Activated CD4-positive, alpha-beta memory T cell treated with anti-CD3 and anti-CD28 coated beads, Interleukin-2, amount 10 ng/mL, durations not matched to agents 7 days and 5 days (primary cell): ENCODE data around the gene INPP5A. TPM values are rescaled to one million over a fixed set of nuclear protein-coding genes. Genes with fewer than 3 reads are reported as not detected.

ENCODE experiments used
- CTCF ChIA-PET: fragments of 350-600 bp; sonication (Branson Sonifier 250); formaldehyde crosslinking; loops from one replicate; lab custom pipeline; 2021; ENCODE audit warnings: antibody characterized with exemption, inconsistent platforms; lab: Charles Lee
- POLR2A ChIA-PET: fragments of 350-600 bp; sonication (Branson Sonifier 250); formaldehyde crosslinking; loops from one replicate; lab custom pipeline; 2021; ENCODE audit warnings: antibody characterized with exemption; lab: Charles Lee
- DNase-seq: peaks from one replicate; pipeline ENCODE4 v3.0.0-alpha.2; 2020
- H3K27ac Mint-ChIP-seq: one replicate; pipeline ENCODE4 v1.8.0; 2021; ENCODE audit warnings: mild to moderate bottlenecking, mixed read lengths
- H3K27me3 Mint-ChIP-seq: one replicate; pipeline ENCODE4 v1.8.0; 2021; ENCODE audit warnings: mixed read lengths
- H3K36me3 Mint-ChIP-seq: one replicate; pipeline ENCODE4 v1.8.0; 2021; ENCODE audit warnings: low read depth, mixed read lengths
- H3K4me1 Mint-ChIP-seq: one replicate; pipeline ENCODE4 v1.8.0; 2021; ENCODE audit warnings: mixed read lengths
- H3K4me3 Mint-ChIP-seq: one replicate; pipeline ENCODE4 v1.8.0; 2021; ENCODE audit warnings: mild to moderate bottlenecking, mixed read lengths
- H3K9me3 Mint-ChIP-seq: one replicate; pipeline ENCODE4 v1.8.0; 2021; ENCODE audit warnings: mixed read lengths
- total RNA-seq, 2 experiments: library from RNA; stranded (reverse); gene quantifications; one replicate each; pipeline ENCODE4 v1.2.3, GENCODE V29; 2021

The INPP5A gene
- total RNA-seq, 2 experiments from 2014 or later = 9.3 to 9.5 TPM

DNA sequence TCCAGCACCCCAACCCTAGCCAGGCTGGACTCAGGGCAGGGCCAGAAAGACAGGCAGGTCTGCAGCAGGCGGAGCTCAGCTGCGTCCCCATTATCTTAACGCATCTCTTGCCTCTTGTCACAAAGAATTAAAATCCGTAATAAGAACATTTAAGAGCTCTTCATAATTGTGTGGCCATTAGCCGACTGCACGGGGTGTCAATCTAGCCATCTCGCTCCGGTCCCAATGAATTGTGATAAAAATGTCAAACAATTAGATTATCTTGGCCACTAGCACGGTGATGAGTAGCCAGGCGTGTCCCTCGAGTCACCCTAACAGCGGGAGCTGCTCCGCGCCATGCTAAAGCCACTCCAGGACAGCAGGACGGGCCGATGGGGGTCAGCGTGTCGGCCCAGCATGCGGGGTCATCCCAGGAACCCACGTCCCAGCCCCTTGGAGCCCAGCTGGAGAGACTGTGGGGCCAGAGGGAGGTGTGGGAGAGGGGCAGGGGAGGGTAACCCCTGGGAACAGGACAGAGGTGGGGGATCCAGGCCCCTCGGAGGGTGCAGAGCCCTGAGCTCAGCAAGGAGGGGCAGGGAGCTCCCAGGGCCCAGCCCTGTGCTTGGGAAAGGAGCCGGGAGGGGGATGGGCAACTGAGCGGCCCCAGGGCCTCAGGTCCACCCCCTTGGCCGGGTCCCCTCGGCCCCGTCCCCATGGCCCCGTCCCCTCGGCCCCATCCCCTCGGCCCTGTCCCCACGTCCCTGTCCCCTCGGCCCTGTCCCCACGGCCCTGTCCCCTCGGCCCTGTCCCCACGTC, 266.0 kb downstream of the INPP5A start:
- DNase-seq = no peak
- CTCF ChIA-PET = no interaction called here
- Mint-ChIP-seq H3K4me1 (no peaks in the 10 kb centered on the region), H3K9me3 (no peaks in the 10 kb centered on the region), H3K27ac (no peak overlapping the region), H3K27me3 (no peaks in the 10 kb centered on the region), H3K36me3 (no peaks in the 10 kb centered on the region), H3K4me3 (no peak overlapping the region)
- POLR2A ChIA-PET = no interaction called here

DNA sequence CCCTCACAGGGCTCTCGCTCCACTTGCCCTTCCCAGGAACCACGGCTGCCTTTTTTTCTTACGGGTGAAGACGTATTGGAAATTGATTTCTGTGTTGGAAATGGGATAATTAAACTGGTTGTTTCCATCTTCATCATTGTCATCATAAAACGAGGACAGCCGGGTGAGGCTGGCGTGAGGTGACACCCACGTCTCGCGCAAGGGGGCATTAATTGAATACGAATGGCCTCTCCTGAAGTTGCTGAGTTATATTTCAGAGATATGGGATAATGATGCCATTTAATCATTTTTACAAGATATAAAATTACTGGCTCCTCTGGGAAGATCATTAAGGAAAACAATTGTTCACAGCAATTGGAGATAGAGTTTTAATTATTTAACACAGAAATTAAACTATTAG, 266.7 kb downstream of the INPP5A start:
- Mint-ChIP-seq H3K27ac (no peak overlapping the region), H3K27me3 (no peaks in the 10 kb centered on the region), H3K36me3 (no peaks in the 10 kb centered on the region), H3K4me1 (no peaks in the 10 kb centered on the region), H3K9me3 (no peaks in the 10 kb centered on the region), H3K4me3 (no peak overlapping the region)
- ChIA-PET POLR2A (no interaction called here), CTCF (no interaction called here)
- DNase-seq = no peak

DNA sequence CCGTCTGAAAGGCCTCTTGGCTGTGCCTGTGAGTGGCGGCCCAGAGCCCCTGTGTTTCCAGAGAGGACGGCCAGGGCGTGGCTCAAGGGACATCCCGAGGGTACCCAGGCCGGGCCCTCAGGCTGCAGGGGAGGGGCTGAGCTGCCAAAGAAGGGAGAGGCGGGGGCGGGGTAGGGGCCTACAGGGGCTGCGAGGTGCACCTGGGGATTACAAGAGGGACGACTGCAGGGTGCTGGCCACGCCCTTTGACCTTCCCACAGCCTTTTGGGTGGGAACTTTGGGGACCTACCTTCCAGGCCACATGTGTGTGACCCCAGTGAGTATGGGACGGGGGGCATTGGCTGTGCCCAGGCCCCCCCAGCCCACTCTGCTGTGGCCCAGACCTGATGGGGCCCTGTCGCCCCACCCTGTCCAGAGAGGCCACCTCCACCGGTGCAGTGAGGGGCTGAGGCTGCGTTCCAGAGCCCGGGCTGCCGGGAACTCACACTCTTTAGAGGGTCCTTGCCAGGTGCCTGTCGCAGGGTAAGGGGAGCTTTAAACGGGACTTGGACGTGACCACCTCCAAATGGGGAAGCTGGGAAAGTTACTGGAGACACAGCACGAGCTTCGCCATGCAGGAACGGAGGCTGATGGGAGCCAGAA, 267.3 kb downstream of the INPP5A start:
- no peaks in the 10 kb centered on the region for H3K9me3 Mint-ChIP-seq
- DNase-seq = no peak
- no peaks in the 10 kb centered on the region for H3K4me1 Mint-ChIP-seq
- ChIA-PET CTCF (no interaction called here), POLR2A (no interaction called here)
- no peak overlapping the region for H3K4me3 Mint-ChIP-seq
- no peaks in the 10 kb centered on the region for H3K27me3 Mint-ChIP-seq
- no peaks in the 10 kb centered on the region for H3K36me3 Mint-ChIP-seq
- H3K27ac Mint-ChIP-seq = no peak overlapping the region

DNA sequence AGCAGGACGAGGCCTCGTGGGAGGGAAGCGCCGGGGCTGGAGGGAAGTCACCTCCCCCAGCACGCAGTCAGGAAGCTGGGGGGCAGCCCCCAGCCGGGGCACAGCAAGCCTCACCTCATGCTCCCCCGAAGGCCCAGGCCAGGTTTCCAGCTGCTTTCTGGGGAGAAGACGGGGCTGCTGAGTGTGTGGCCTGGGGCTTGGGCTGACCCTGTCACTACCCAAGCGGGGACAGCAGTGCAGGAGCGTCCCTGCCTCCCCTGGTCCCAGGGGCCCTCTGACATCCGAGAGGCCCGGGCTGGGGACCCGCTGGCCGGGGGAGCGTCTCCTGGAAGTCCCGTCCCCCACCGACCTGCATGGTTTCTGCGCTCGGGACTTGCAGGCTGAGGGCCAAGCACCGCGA, 268.0 kb downstream of the INPP5A start:
- Mint-ChIP-seq H3K27me3 (no peaks in the 10 kb centered on the region), H3K36me3 (no peaks in the 10 kb centered on the region), H3K4me1 (no peaks in the 10 kb centered on the region), H3K9me3 (no peaks in the 10 kb centered on the region), H3K4me3 (no peak overlapping the region), H3K27ac (no peak overlapping the region)
- POLR2A ChIA-PET = no interaction called here
- DNase-seq = no peak
- CTCF ChIA-PET = no interaction called here

DNA sequence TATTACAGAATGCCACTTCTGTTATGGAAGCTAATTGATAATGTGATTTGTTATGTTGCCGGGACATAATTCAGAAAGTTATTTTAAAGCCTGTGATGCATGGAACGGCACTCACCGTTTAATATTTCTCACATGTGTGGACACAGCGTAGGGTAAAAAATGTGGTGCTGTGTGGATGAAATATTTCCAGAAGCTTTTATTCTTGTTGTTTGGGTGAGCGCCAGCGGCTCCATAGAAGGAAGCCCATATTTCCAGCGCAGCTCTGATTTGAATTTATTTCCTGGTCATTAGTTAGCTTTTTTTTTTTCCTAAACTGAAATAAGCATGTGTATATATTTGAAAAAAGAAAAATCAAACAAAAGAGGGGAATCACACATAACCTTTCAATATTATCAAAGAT, 268.5 kb downstream of the INPP5A start:
- ChIA-PET CTCF (no interaction called here), POLR2A (no interaction called here)
- Mint-ChIP-seq H3K27ac (no peak overlapping the region), H3K4me3 (no peak overlapping the region), H3K9me3 (no peaks in the 10 kb centered on the region), H3K4me1 (no peaks in the 10 kb centered on the region), H3K27me3 (no peaks in the 10 kb centered on the region), H3K36me3 (no peaks in the 10 kb centered on the region)
- no peak for DNase-seq

GRCh38 chr10:132806561-132807003, 269.0 kb downstream of the INPP5A start:
- Mint-ChIP-seq H3K9me3 (no peaks in the 10 kb centered on the region), H3K4me3 (no peak overlapping the region), H3K4me1 (no peaks in the 10 kb centered on the region), H3K36me3 (no peaks in the 10 kb centered on the region), H3K27me3 (no peaks in the 10 kb centered on the region), H3K27ac (no peak overlapping the region)
- POLR2A ChIA-PET = no interaction called here
- no peak for DNase-seq
- CTCF ChIA-PET = no interaction called here

DNA sequence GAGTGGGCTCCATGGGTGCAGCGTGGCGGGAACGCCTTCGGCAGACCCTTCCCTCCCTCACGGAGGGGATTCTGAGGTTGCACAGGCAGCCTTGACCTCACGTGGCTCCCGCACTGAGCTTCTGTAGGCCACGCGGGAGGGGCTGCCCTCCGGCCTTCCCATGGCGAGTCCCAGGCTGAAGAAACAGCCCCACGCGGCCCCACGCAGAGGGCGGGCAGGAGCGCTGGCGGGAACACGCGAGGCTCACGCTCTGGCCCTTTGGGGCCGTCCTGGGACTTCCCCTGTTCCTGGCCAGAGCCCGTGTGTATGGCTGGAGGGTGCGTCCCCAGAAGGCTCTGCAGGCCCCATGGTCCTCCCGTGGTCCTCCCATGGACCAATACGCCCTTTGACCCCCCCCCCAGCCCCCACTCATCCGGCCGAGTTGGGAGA, 270.0 kb downstream of the INPP5A start:
- ChIA-PET POLR2A (no interaction called here), CTCF (no interaction called here)
- Mint-ChIP-seq H3K4me1 (no peaks in the 10 kb centered on the region), H3K27ac (no peak overlapping the region), H3K36me3 (no peaks in the 10 kb centered on the region), H3K4me3 (no peak overlapping the region), H3K9me3 (no peaks in the 10 kb centered on the region), H3K27me3 (no peaks in the 10 kb centered on the region)
- no peak for DNase-seq

- H3K4me3 Mint-ChIP-seq = no peak overlapping the region
- DNase-seq = no peak
- POLR2A ChIA-PET = no interaction called here
- no peaks in the 10 kb centered on the region for H3K4me1 Mint-ChIP-seq
- no peak overlapping the region for H3K27ac Mint-ChIP-seq
- no peaks in the 10 kb centered on the region for H3K9me3 Mint-ChIP-seq
- no peaks in the 10 kb centered on the region for H3K36me3 Mint-ChIP-seq
- H3K27me3 Mint-ChIP-seq = no peaks in the 10 kb centered on the region
- CTCF ChIA-PET = no interaction called here
These were observed 271.0 kb downstream of the INPP5A start for GRCh38 chr10:132808383-132809231.

- no peaks in the 10 kb centered on the region for H3K4me1 Mint-ChIP-seq
- CTCF ChIA-PET = no interaction called here
- no peaks in the 10 kb centered on the region for H3K27me3 Mint-ChIP-seq
- no peaks in the 10 kb centered on the region for H3K9me3 Mint-ChIP-seq
- no peak for DNase-seq
- H3K36me3 Mint-ChIP-seq = no peaks in the 10 kb centered on the region
- H3K27ac Mint-ChIP-seq = no peak overlapping the region
- POLR2A ChIA-PET = no interaction called here
- no peak overlapping the region for H3K4me3 Mint-ChIP-seq
These were observed 271.9 kb downstream of the INPP5A start for GRCh38 chr10:132809232-132810140.

DNA sequence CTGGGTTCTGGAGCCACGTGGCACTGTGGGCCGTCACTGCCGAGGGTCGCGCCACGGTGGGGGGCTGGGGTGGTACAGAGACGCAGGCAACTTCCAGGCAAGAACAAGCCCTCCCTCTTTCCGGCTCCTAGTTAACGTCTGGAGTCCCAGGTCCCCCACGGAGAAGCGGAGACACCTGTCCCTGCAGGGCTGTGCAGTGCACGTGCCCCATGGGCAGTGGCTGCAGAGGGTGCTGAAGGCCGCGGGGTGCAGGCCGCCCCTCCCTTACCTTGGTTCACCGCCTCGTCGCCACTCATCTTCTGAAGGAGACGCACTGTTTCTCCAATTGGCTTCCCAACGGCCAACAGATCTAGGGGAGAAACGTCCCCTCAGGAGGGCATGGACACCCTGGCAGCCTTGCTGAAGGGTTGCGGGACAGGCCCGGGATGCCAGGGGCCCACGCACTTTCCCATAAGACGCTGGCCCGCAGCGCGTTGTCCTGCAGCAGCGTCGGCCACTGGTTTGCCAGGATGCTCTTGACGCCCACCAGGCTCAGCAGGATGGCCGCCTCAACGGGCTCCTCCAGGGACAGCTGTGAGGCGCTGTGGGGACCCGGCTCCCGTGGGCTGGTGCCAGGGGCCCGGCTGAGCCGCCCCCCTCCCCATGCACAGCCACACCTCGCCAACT, 272.7 kb downstream of the INPP5A start:
- no peaks in the 10 kb centered on the region for H3K36me3 Mint-ChIP-seq
- no peak overlapping the region for H3K4me3 Mint-ChIP-seq
- no peak for DNase-seq
- no peaks in the 10 kb centered on the region for H3K27me3 Mint-ChIP-seq
- CTCF ChIA-PET = no interaction called here
- H3K27ac Mint-ChIP-seq = no peak overlapping the region
- H3K4me1 Mint-ChIP-seq = no peaks in the 10 kb centered on the region
- H3K9me3 Mint-ChIP-seq = no peaks in the 10 kb centered on the region
- POLR2A ChIA-PET = no interaction called here

- CTCF ChIA-PET = no interaction called here
- H3K4me1 Mint-ChIP-seq = no peaks in the 10 kb centered on the region
- H3K27ac Mint-ChIP-seq = no peak overlapping the region
- H3K9me3 Mint-ChIP-seq = no peaks in the 10 kb centered on the region
- no peak overlapping the region for H3K4me3 Mint-ChIP-seq
- no peak for DNase-seq
- POLR2A ChIA-PET = no interaction called here
- H3K36me3 Mint-ChIP-seq = no peaks in the 10 kb centered on the region
- H3K27me3 Mint-ChIP-seq = no peaks in the 10 kb centered on the region
These were observed 273.5 kb downstream of the INPP5A start for GRCh38 chr10:132810807-132811700.
